Measurements from ENCODE around the gene KLHDC3.

Gene KLHDC3

GRCh38 chr6:43035495-43036194 lies 21.6 kb downstream of the KLHDC3 start:
- no peak overlapping the region for H3K4me3 ChIP-seq (ENCODE audit: low read depth, low read length)
- POLR2A ChIA-PET, result interaction anchor here (0.7 to 1.3 kb wide), 3 partner anchors 13 to 108 kb away, joined by 3 read pairs; partner anchors contain the start of gene CUL7

DNA sequence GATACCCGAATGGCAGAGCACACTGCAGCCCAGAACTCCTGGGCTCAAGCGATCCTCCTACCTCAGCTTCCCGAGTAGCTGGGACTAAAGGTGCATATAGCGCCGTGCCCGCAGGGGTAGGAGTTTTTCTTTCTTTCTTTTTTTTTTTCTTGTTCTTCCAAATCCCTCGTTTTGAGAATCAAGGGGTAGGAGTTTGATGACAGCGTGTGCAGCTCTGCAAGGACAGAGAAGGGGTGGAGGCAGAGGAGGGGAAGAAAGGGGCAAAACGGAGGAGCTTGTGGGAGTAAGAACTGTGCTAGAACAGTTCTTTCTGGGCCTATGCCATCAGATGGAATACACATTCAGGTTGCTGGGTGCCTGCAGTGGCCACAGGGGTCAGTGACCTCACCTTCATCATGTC lies 22.7 kb downstream of the KLHDC3 start:
- H3K4me3 ChIP-seq (ENCODE audit: low read depth, low read length), result no peak overlapping the region
- no peak for TF ChIP-seq CTCF (IDR thresholded peaks at IDR 0.05; ENCODE audit: insufficient read depth, low read length, missing control alignments)
- CTCF ChIA-PET, result no interaction called here
- DNase-seq (ENCODE audit: low read depth, low spot score), result no peak
- POLR2A ChIA-PET, result no interaction called here

More at GRCh38 chr6:43035495-43036194, 21.6 kb downstream of the KLHDC3 start:
- DNase-seq (ENCODE audit: low read depth, low spot score), result no peak
- no peak for TF ChIP-seq CTCF (IDR thresholded peaks at IDR 0.05; ENCODE audit: insufficient read depth, low read length, missing control alignments)
- CTCF ChIA-PET, result interaction anchor here (0.6 to 1.0 kb wide), 2 partner anchors 108 to 121 kb away, joined by 3 read pairs; no protein-coding TSS in a partner anchor

DNA sequence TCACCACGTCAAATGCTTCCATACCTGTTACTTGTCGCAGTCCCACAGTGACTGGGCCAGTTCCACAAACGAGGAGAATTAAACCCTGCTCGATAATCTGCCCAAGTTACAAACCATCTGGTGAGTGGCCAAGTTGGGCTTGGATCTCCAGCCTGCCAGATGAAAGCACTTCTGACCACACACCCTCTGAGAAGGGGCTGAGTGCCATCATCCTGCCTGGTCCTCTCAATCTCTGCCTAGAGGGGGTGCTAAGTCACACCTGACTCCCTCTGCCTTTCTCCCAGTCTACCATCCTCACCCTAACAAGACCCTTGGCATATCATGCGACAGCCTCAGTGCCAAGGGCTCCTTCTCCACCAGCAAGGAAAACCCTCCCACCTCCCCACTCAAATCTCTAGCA lies 23.1 kb downstream of the KLHDC3 start:
- DNase-seq (ENCODE audit: low read depth, low spot score), result no peak
- no peak overlapping the region for H3K4me3 ChIP-seq (ENCODE audit: low read depth, low read length)
- POLR2A ChIA-PET, result no interaction called here
- CTCF ChIA-PET, result no interaction called here
- no peak for TF ChIP-seq CTCF (IDR thresholded peaks at IDR 0.05; ENCODE audit: insufficient read depth, low read length, missing control alignments)

GRCh38 chr6:43037706-43038105 lies 23.7 kb downstream of the KLHDC3 start:
- ChIA-PET POLR2A (interaction anchor here (0.7 to 0.9 kb wide), 3 partner anchors 13 to 16 kb away, joined by 3 read pairs; partner anchors contain the start of gene CUL7), CTCF (no interaction called here)
- no peak for TF ChIP-seq CTCF (IDR thresholded peaks at IDR 0.05; ENCODE audit: insufficient read depth, low read length, missing control alignments)
- no peak for DNase-seq (ENCODE audit: low read depth, low spot score)
- no peak overlapping the region for H3K4me3 ChIP-seq (ENCODE audit: low read depth, low read length)

DNA sequence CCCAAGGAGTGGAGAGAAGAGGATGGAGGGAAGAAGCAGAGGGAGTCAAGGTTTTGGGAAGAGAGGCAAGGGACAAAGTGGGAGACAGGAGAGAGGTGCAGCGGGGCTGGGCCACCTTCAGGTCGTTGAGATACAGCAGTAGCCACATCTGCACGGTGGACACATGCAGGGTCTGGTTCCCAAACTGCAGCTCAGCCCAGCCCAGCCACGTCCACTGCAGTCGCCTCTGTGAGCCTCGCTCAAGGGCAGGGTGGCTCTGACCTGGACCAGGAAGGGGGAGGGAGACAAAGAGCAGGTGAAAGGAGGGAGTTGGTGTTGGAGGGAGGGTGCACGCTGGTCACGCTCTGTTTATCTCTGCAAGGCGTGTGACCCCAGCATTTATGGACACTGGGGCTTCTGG lies 24.7 kb downstream of the KLHDC3 start:
- DNase-seq (ENCODE audit: low read depth, low spot score), result no peak

More for the DNA sequence above, 24.7 kb downstream of the KLHDC3 start:
- no peak for TF ChIP-seq CTCF (IDR thresholded peaks at IDR 0.05; ENCODE audit: insufficient read depth, low read length, missing control alignments)
- ChIA-PET POLR2A (interaction anchor here (0.9 kb wide), 1 partner anchor 14 kb away, joined by 3 read pairs; no protein-coding TSS in a partner anchor), CTCF (interaction anchor here (1.7 kb wide), 1 partner anchor 32 kb away, joined by 6 read pairs; no protein-coding TSS in a partner anchor)
- no peak overlapping the region for H3K4me3 ChIP-seq (ENCODE audit: low read depth, low read length)
